Body of pancreas (tissue), 4 donors: ENCODE data around the gene IL4R. TPM values are rescaled to one million over a fixed set of nuclear protein-coding genes. Genes with fewer than 3 reads are reported as not detected.
"Not testable (repeated sequence)": the region's sequence is repeated elsewhere in the genome, so short reads cannot be mapped to it uniquely, and the experiment has no call there.

Experiments used
- ATAC-seq: fragments of 150-250 bp; one replicate; pipeline ENCODE4 v1.9.1; 2016
- DNase-seq, 4 donors: peaks; one replicate each; pipeline ENCODE4 v3.0.0-alpha.2; 2019
- H3K27ac ChIP-seq, 4 donors: fragments of 200-600 bp; sonication (generic); 1 replicate in 3 of 4; 2 replicates in 1 of 4; pipeline versions ENCODE4 v1.5.1 to v1.6.1; 2016 to 2019; ENCODE audit warnings: mild to moderate bottlenecking in 1 of 4, mixed read lengths in 1 of 4, moderate library complexity in 1 of 4
- H3K27me3 ChIP-seq, 2 donors: fragments of 200-600 bp; sonication (generic); one replicate each; pipeline ENCODE4 v1.6.0; 2016; ENCODE audit warnings: mild to moderate bottlenecking in 1 of 2
- H3K36me3 ChIP-seq, 2 donors: fragments of 200-600 bp; sonication (generic); replicated peaks in 1 of 2; 2 replicates each; pipeline ENCODE4 v1.5.1; 2016; ENCODE audit warnings: low read depth in 2 of 2; ENCODE audit not compliant: insufficient read depth in 1 of 2
- H3K4me1 ChIP-seq: fragments of 200-600 bp; sonication (generic); one replicate; pipeline ENCODE4 v1.6.0; 2016
- H3K4me3 ChIP-seq, 2 donors: fragments of 200-600 bp; sonication (generic); 1 replicate in 1 of 2; 2 replicates in 1 of 2; pipeline ENCODE4 v1.5.1; 2016 to 2019
- H3K9me3 ChIP-seq, 3 donors: fragments of 200-600 bp; sonication (generic); 1 replicate in 2 of 3; 2 replicates in 1 of 3; pipeline ENCODE4 v1.5.1; 2016
- POLR2A ChIP-seq, 3 donors: fragments of 450-650 bp; IDR thresholded peaks; one replicate each; pipeline ENCODE4 v1.6.1; 2016; ENCODE audit warnings: antibody characterized with exemption in 3 of 3, mild to moderate bottlenecking in 2 of 3
- WGBS, 2 donors: methylation state at CpG; one replicate each; pipeline ENCODE4 v1.1.5; 2017; 5-methylcytosine and 5-hydroxymethylcytosine counted together
- intact Hi-C: fragments of 100-400 bp; cut with DNase I; formaldehyde crosslinking; loops from one replicate; pipeline ENCODE4 v1.15.1; 2023
- total RNA-seq, 2 donors: library from RNA; depleted of rRNA; stranded (reverse); fragments of >200 nt; gene quantifications; one replicate each; pipeline ENCODE4 v1.1.0, GENCODE V29; 2016
- TF ChIP-seq, protein P1 (sequence below), 7 experiments: fragments of 450-650 bp in 4 of 7; fragments of 200-600 bp in 3 of 7; sonication (generic) in 3 of 7; IDR thresholded peaks; one replicate each; pipeline ENCODE4 v1.5.1; 2016 to 2019; ENCODE audit warnings: antibody characterized with exemption in 7 of 7

The IL4R gene
- total RNA-seq, 2 donors from 2014 or later, result 29.7 to 236 TPM

DNA sequence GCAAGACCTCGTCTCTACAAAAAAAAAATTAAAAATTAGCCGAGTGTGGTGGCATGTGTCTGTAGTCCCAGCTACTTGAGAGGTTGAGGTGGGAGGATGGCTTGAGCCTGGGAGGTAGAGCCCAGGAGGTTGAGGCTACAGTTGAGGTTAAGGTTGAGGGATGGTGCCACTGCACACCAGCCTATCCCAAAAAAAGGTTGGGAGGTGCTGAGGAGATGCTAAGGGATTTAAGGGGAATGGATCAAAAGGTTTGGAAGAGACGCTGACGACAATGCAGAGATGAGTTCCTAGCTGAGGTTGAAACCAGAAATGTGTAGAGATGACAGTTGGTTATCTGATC lies 40.5 kb upstream of the IL4R start:
- Histone ChIP-seq H3K27me3 (no peaks in the 10 kb centered on the region), H3K27ac (no peak overlapping the region), H3K4me1 (peaks cover 14% of the 10 kb centered on the region), H3K36me3 (no peaks in the 10 kb centered on the region), H3K9me3 (no peaks in the 10 kb centered on the region), H3K4me3 (no peak overlapping the region)
- intact Hi-C loops, result no loop called here
- no peak for ATAC-seq
- TF ChIP-seq, protein P1, sequence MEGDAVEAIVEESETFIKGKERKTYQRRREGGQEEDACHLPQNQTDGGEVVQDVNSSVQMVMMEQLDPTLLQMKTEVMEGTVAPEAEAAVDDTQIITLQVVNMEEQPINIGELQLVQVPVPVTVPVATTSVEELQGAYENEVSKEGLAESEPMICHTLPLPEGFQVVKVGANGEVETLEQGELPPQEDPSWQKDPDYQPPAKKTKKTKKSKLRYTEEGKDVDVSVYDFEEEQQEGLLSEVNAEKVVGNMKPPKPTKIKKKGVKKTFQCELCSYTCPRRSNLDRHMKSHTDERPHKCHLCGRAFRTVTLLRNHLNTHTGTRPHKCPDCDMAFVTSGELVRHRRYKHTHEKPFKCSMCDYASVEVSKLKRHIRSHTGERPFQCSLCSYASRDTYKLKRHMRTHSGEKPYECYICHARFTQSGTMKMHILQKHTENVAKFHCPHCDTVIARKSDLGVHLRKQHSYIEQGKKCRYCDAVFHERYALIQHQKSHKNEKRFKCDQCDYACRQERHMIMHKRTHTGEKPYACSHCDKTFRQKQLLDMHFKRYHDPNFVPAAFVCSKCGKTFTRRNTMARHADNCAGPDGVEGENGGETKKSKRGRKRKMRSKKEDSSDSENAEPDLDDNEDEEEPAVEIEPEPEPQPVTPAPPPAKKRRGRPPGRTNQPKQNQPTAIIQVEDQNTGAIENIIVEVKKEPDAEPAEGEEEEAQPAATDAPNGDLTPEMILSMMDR (IDR thresholded peaks at IDR 0.05), result no peak
- TF ChIP-seq POLR2A (IDR thresholded peaks at IDR 0.05), result no peak
- DNase-seq, result no peak
- WGBS, 2 donors, result 88 to 98% methylated on average over 4 of the region's 4 CpGs

DNA sequence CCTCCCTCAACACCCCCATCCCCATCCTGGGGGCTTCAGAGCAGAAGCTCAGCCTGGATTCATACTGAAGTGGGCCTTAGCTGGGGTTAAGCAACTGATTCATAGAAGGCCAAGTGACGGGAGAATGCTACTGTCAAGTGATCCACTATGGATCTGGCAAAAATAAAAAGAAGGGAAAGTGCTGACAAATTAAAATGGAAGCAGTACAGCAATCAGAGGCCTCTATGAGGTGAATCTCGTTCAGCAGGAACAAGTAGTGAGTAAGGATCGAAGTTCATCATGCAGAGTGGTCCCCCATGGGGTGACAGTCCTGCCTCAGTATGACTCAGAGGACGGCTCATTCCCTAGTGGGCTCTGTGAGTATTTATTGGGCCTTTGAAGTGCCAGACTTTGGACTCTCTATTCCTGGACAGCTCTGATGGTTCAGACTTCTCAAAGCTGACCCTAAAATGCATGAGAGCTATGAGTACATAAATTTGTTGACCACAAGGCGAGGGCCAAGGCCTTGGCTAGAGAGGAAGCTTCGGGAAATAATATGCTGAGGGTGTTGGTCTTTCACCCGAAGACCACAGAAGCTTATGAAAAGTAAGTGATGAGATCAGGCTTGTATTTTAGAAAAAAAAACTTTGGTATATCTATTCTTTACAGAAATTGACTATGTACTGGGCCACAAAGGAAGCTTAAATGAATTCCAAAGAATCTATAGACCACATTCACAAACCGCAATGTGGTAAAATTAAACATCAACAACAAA lies 39.9 kb upstream of the IL4R start:
- Histone ChIP-seq H3K36me3 (no peaks in the 10 kb centered on the region), H3K27me3 (no peaks in the 10 kb centered on the region), H3K4me1 (peaks cover 14% of the 10 kb centered on the region), H3K9me3 (no peaks in the 10 kb centered on the region), H3K27ac (no peak overlapping the region), H3K4me3 (no peak overlapping the region)
- 70 to 82% methylated on average over 7 to 8 of the region's 8 CpGs for WGBS, 2 donors
- intact Hi-C loops, result no loop called here
- DNase-seq (no peak), ATAC-seq (no peak)
- TF ChIP-seq, protein P1 (IDR thresholded peaks at IDR 0.05), result no peak
- no peak for TF ChIP-seq POLR2A (IDR thresholded peaks at IDR 0.05)

DNA sequence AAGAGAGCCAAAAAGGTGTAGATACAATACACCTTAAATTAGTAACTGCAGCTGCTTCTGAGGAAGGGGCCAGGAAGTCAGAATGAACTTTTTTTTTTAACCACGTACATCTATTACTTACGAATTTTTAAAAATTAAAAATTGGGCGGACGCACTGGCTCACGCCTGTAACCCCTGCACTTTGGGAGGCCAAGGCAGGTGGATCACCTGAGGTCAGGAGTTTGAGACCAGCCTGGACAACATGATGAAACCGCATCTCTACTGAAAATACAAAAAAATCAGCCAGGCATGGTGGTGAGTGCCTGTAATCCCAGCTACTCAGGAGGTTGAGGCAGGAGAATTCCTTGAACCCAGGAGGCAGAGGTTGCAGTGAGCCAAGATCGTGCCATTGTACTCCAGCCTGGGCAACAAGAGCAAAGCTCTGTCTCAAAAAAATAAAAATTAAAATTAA lies 39.3 kb upstream of the IL4R start:
- H3K4me3 ChIP-seq, H3K27ac ChIP-seq, H3K9me3 ChIP-seq, H3K4me1 ChIP-seq, DNase-seq, H3K27me3 ChIP-seq, intact Hi-C loops, ATAC-seq, H3K36me3 ChIP-seq: not testable (repeated sequence)
- WGBS, 2 donors, result 82 to 89% methylated on average over 7 of the region's 7 CpGs

DNA sequence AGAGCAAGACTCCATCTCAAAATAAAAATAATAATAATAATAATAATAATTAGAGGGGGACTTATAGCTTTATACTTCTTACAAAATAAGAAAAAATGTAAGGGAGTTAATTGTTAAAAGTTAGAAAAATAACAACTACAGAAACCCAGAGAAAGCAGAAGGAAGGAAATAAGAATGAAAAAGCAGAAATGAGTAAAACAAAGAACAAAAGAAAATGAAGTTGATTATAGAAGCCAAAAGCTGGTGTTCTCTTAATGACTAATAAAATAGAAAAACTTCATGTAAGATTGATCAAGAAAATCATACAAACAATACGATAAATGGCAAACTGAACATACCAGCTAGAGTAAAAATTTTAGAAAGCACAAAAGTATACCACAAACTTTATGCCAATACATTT lies 38.4 kb upstream of the IL4R start:
- Histone ChIP-seq H3K9me3 (no peaks in the 10 kb centered on the region), H3K4me1 (no peaks in the 10 kb centered on the region), H3K27ac (no peak overlapping the region), H3K27me3 (no peaks in the 10 kb centered on the region), H3K36me3 (no peaks in the 10 kb centered on the region), H3K4me3 (no peak overlapping the region)
- TF ChIP-seq, protein P1 (IDR thresholded peaks at IDR 0.05), result no peak
- TF ChIP-seq POLR2A (IDR thresholded peaks at IDR 0.05), result no peak
- ATAC-seq (no peak), DNase-seq (no peak)
- WGBS, 2 donors, result 81 to 90% methylated on average over 1 of the region's 1 CpG
- intact Hi-C loops, result no loop called here

DNA sequence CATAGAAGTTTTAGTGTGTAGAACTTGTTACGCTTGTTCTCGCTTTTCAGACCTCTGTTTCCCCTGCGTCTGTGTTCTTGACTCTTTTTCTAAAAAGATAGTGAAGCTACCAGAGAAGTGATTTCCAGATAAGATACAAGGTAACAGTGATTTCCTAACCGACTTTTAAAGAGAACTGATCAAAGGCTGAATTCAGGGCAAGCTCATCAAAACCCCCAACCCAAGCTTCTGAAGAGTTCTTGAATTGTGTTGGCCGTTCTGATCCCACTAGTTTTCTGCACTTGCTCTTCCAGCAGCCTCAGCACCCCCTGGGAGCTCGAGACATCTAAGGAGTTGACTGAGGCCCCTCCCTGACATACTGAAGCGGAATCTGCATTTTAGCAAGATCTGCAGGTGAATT lies 32.5 kb upstream of the IL4R start:
- intact Hi-C loops, result no loop called here

More for the DNA sequence above, 32.5 kb upstream of the IL4R start:
- 72 to 78% methylated on average over 7 of the region's 7 CpGs for WGBS, 2 donors
- no peak overlapping the region for H3K4me3 ChIP-seq
- TF ChIP-seq POLR2A (IDR thresholded peaks at IDR 0.05), result no peak
- TF ChIP-seq, protein P1 (IDR thresholded peaks at IDR 0.05), result no peak
- no peaks in the 10 kb centered on the region for H3K4me1 ChIP-seq
- DNase-seq (no peak), ATAC-seq (no peak)
- no peaks in the 10 kb centered on the region for H3K9me3 ChIP-seq
- H3K27ac ChIP-seq, result no peak overlapping the region
- H3K27me3 ChIP-seq, result no peaks in the 10 kb centered on the region
- no peaks in the 10 kb centered on the region for H3K36me3 ChIP-seq
